Stomach (tissue), 9 donors: ENCODE measurements around the gene VWCE. TPM values are rescaled to one million over a fixed set of nuclear protein-coding genes. Genes with fewer than 3 reads are reported as not detected.
"Not testable (repeated sequence)": the region's sequence is repeated elsewhere in the genome, so short reads cannot be mapped to it uniquely, and the experiment has no call there.

Source experiments
- DNase-seq, 2 donors: peaks; one replicate each; pipeline versions ENCODE4 v3.0.0 to v3.0.0-alpha.2; 2013 to 2019
- H3K27ac ChIP-seq, 5 donors: fragments of 200-600 bp in 4 of 5; sonication (generic) in 4 of 5; one replicate each; pipeline ENCODE4 v1.5.1; 2013 to 2019; ENCODE audit warnings: mild to moderate bottlenecking in 1 of 5, moderate library complexity in 1 of 5
- H3K27me3 ChIP-seq, 3 donors: fragments of 200-600 bp; sonication (generic); one replicate each; pipeline ENCODE4 v1.5.1; 2017 to 2019; ENCODE audit warnings: mixed run types in 1 of 3
- H3K36me3 ChIP-seq, 4 donors: fragments of 200-600 bp; sonication (generic); 1 replicate in 3 of 4; 2 replicates in 1 of 4; pipeline ENCODE4 v1.5.1; 2016 to 2019
- H3K4me1 ChIP-seq, 4 donors: fragments of 200-600 bp; sonication (generic); one replicate each; pipeline ENCODE4 v1.5.1; 2016 to 2019
- H3K4me3 ChIP-seq, 4 donors: fragments of 200-600 bp; sonication (generic) in 3 of 4; one replicate each; pipeline ENCODE4 v1.5.1; 2016 to 2019; ENCODE audit warnings: mild to moderate bottlenecking in 1 of 4
- H3K9me3 ChIP-seq, 4 donors: fragments of 200-600 bp; sonication (generic); one replicate each; pipeline ENCODE4 v1.5.1; 2016 to 2019
- EP300 ChIP-seq: sonication (generic); formaldehyde crosslinking; IDR thresholded peaks from one replicate; pipeline ENCODE4 v1.6.1; 2017; ENCODE audit warnings: antibody characterized with exemption
- POLR2A ChIP-seq, 4 donors: fragments of 450-650 bp; IDR thresholded peaks; one replicate each; pipeline ENCODE4 v1.6.1; 2016; ENCODE audit warnings: antibody characterized with exemption in 4 of 4, control low read depth in 2 of 4, mild to moderate bottlenecking in 1 of 4, moderate library complexity in 1 of 4
- POLR2AphosphoS5 ChIP-seq, 3 donors: sonication (generic); formaldehyde crosslinking; IDR thresholded peaks; one replicate each; pipeline ENCODE4 v1.6.1; 2016; ENCODE audit warnings: antibody characterized with exemption in 3 of 3
- WGBS, 5 donors: extraction: QIAGEN DNeasy Blood & Tissue Kit in 3 of 5; methylation state at CpG; one replicate each; pipeline versions ENCODE4 v1.1.5 to v1.1.7; 2013 to 2018; 5-methylcytosine and 5-hydroxymethylcytosine counted together
- intact Hi-C: fragments of 100-400 bp; cut with DNase I; formaldehyde crosslinking; loops from one replicate; pipeline ENCODE4 v1.15.1; 2023; ENCODE audit warnings: low total_unique reads
- polyA plus RNA-seq, 3 donors: library from polyadenylated mRNA; stranded (reverse); fragments of 200-250 nt; gene quantifications; one replicate each; pipeline ENCODE4 v1.2.3, GENCODE V29; 2013
- total RNA-seq, 5 donors: library from RNA; depleted of rRNA; stranded (reverse); fragments of >200 nt; gene quantifications; one replicate each; pipeline versions ENCODE4 v1.1.0 to v1.2.3, GENCODE V29; 2014 to 2016
- TF ChIP-seq, protein P1 (sequence below), 7 experiments: fragments of 450-650 bp in 4 of 7; fragments of 200-600 bp in 3 of 7; sonication (generic) in 3 of 7; IDR thresholded peaks; one replicate each; pipeline ENCODE4 v1.5.1; 2016 to 2019; ENCODE audit warnings: antibody characterized with exemption in 7 of 7, control low read depth in 2 of 7, mild to moderate bottlenecking in 1 of 7
- donor health status: healthy with polysubstance abuse.
- donor health status: Bipolar disorder and iron deficiency.
- donor health status: healthy.

Gene VWCE
- total and polyA plus RNA-seq, 8 donors, result 0.45 to 4.6 (median 1.1) TPM; not detected in 2

DNA sequence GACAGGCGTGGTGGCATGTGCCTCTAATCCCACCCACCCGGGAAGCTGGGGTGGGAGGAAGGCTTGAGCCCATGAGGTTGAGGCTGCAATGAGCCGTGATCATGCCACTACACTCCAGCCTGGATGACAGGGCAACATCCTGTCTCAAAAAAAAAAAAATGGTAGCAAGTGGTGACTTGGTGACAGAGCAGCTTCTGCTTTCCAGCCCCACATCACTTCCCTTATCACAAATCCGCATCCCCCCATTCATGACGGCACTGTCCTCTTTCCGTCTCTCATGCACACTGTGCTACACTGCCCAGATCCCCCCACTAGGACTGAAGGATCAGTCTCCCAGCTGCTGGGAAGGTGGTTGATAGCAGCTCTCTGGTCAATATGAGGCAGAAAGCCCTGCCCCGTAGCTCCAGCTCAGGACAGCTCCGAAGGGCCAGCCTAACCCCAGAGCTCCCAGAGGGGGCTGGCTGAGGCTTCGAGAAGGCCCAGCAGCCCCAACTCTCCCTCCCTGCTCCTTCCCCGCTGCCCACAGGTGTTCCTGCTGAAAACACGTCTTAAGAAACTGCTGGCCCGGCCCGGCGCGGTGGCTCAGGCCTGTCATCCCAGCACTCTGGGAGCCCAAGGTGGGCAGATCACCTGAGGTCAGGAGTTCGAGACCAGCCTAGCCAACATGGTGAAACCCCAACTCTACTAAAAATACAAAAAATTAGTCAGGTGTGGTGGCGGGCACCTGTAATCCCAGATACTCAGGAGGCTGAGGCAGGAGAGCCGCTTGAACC, 38.2 kb downstream of the VWCE start:
- Histone ChIP-seq H3K36me3 (no peaks in the 10 kb centered on the region), H3K4me3 (no peak overlapping the region), H3K27ac (no peak overlapping the region), H3K4me1 (no peaks in the 10 kb centered on the region), H3K27me3 (no peaks in the 10 kb centered on the region), H3K9me3 (no peaks in the 10 kb centered on the region)
- TF ChIP-seq POLR2A (IDR thresholded peaks at IDR 0.05) (no peak), POLR2AphosphoS5 (IDR thresholded peaks at IDR 0.05) (no peak), EP300 (no peak)
- TF ChIP-seq, protein P1, sequence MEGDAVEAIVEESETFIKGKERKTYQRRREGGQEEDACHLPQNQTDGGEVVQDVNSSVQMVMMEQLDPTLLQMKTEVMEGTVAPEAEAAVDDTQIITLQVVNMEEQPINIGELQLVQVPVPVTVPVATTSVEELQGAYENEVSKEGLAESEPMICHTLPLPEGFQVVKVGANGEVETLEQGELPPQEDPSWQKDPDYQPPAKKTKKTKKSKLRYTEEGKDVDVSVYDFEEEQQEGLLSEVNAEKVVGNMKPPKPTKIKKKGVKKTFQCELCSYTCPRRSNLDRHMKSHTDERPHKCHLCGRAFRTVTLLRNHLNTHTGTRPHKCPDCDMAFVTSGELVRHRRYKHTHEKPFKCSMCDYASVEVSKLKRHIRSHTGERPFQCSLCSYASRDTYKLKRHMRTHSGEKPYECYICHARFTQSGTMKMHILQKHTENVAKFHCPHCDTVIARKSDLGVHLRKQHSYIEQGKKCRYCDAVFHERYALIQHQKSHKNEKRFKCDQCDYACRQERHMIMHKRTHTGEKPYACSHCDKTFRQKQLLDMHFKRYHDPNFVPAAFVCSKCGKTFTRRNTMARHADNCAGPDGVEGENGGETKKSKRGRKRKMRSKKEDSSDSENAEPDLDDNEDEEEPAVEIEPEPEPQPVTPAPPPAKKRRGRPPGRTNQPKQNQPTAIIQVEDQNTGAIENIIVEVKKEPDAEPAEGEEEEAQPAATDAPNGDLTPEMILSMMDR (IDR thresholded peaks at IDR 0.05), result no peak
- intact Hi-C loops, result no loop called here
- DNase-seq, result no peak
- whole genome bisulfite sequencing, 5 donors, result 90 to 92% (median 91%) methylated on average over 18 of the region's 18 CpGs

DNA sequence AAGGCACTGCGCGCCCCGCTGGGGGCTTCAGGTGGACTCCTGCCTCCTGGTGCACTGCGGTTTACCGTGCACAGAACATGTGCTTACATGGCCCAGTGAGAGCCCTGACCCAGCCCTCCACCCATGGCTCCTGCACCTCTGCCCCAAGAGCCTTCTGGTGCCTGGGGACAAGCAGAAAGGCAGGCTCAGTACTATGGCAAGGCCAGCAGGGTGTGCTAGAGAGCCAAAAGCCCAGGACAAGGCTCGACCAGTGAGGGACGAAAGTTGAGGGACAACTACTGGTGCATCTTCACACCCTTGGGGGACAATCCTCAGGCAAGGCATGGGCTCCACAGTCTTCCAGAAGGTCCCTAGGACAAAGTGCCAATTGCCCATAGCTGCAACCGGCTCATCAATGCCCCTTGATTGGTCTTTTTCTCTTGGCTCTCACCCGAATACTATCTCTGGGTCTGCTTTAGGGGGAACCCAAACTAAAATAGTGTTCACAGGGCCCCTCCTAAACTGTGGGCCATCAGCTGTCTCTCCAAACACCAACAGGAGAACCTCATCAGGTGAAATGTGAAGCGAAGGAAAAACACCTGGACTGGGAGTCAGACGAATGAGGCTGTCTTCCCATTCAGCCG, 40.6 kb downstream of the VWCE start:
- DNase-seq, result peak; percentile 68 to 82
- no peak overlapping the region for H3K27ac ChIP-seq
- TF ChIP-seq POLR2AphosphoS5 (IDR thresholded peaks at IDR 0.05) (peak in 1 of 3 donors; percentile 49), EP300 (no peak), POLR2A (IDR thresholded peaks at IDR 0.05) (no peak)
- TF ChIP-seq, protein P1 (IDR thresholded peaks at IDR 0.05), result peak in 5 of 7 experiments; percentile 75 to 82 (median 78)
- H3K4me3 ChIP-seq, result no peak overlapping the region
- H3K4me1 ChIP-seq, result no peaks in the 10 kb centered on the region
- WGBS, 5 donors, result 48 to 54% (median 50%) methylated on average over 12 of the region's 12 CpGs
- no peaks in the 10 kb centered on the region for H3K27me3 ChIP-seq
- intact Hi-C loops, result no loop called here
- no peaks in the 10 kb centered on the region for H3K36me3 ChIP-seq
- H3K9me3 ChIP-seq, result no peaks in the 10 kb centered on the region

DNA sequence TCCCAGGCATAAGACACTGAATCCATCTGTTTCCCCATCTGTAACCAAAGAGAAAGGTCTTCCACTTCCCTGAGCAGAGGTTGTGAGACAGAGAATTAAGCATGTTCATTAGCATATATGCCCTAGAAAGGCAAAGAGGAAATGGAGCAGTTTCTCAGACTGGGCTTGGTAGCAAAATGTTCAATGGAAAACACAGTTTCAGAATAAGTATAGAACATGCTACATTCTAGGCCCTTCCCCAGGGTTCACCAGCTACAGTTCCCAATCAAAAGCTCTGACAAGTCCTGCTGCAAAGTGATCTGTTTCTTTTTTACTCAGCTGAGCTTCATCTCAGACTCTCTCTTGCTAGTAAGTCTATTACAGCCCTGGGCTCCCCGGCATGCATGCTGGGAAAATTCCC, 42.8 kb downstream of the VWCE start:
- 44 to 71% (median 58%) methylated on average over 1 of the region's 1 CpG for WGBS, 5 donors

DNA sequence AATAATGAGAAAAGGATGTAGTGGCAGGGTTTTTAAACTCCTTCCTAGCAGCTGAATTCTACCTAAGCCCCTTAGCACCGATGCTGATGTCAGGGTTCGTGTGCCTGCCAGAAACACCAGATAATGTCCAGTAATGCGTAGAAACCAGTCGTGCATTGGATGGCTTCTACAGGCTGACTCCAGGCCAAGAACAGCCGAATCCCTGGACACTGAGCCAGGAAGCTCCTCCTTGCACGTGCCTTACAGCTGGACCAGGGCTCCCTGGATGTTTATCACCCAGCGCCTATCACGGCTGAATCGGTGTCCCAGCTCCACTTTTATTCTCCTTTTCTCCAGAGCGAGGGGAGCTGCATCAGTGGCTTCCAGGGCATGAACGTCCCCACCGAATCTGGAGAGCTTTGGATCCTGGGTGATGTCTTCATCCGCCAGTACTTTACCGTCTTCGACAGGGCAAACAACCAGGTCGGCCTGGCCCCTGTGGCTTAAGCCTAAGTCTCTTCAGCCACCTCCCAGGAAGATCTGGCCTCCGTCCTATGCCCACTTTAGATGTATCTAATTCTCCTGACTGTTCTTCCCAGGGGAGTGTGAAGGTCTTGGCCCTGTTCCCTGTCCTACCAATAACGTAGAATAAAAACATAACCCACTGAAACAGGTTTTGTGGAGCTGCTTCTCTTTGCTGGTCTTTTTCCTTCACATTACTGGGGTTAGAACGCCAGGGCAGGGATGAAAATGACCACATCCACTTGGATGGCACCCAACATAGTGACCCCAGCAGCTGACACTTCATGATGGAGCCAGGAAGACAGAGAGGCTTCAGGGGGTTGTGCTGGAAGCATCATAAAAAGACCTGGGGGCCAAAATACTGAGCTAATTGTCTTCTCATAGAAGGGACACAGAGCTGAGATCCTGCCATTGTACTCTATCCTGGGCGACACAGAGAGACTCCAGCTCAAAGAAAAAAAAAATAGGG, 44.0 kb downstream of the VWCE start:
- DNase-seq, result peak in 1 of 2 donors; percentile 61
- H3K27me3 ChIP-seq, intact Hi-C loops, H3K27ac ChIP-seq, H3K4me3 ChIP-seq, H3K9me3 ChIP-seq, H3K4me1 ChIP-seq, H3K36me3 ChIP-seq: not testable (repeated sequence)
- WGBS, 5 donors, result 51 to 62% (median 60%) methylated on average over 20 of the region's 20 CpGs

More for the DNA sequence above, 42.8 kb downstream of the VWCE start:
- DNase-seq, H3K4me1 ChIP-seq, H3K4me3 ChIP-seq, H3K27ac ChIP-seq, intact Hi-C loops, H3K36me3 ChIP-seq, H3K9me3 ChIP-seq, H3K27me3 ChIP-seq: not testable (repeated sequence)

DNA sequence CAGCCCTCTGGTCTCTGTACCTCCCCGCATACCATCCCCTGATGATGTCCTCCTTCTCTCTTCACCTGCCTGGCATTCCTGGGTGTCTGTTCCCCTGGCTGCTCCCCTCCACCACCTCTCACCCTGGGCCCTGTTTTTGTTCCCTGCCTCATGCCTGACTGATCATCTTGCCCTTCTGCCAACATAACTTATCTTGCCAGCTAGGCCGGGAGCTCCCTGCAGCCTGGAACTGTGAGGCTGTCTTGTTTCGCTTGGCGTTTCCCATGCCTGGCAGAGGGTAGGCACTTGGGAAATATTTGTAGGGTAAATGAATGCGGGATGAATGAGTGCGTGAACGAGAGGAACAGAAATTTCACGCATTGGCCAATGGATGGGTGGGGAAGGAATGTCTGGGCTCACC, 45.9 kb downstream of the VWCE start:
- H3K9me3 ChIP-seq, H3K27me3 ChIP-seq, H3K4me1 ChIP-seq, H3K27ac ChIP-seq, intact Hi-C loops, H3K4me3 ChIP-seq, H3K36me3 ChIP-seq, DNase-seq: not testable (repeated sequence)
- 68 to 79% (median 78%) methylated on average over 8 of the region's 8 CpGs for WGBS, 5 donors

DNA sequence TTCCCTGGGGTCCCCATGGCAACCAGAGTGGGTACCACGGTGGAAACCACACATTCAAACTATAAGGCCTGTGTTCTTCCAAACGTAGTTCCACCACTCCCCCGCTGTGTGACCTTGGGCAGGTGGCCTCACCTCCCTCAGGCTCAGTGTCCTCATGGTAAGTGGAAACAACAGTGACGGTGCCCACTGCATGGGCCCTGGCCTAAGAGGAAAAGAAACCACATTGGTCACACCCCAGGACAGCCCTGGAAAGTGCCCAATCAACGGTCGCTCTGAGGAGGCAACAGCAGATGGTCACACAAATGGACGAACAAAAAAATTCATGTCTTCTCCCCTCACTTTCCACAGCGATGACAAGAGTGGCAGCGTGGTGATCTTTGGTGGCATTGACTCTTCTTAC, 47.0 kb downstream of the VWCE start:
- WGBS, 5 donors, result 69 to 89% (median 80%) methylated on average over 8 to 9 of the region's 9 CpGs
- H3K9me3 ChIP-seq, H3K27ac ChIP-seq, H3K36me3 ChIP-seq, H3K4me3 ChIP-seq, H3K4me1 ChIP-seq, H3K27me3 ChIP-seq, intact Hi-C loops, DNase-seq: not testable (repeated sequence)

DNA sequence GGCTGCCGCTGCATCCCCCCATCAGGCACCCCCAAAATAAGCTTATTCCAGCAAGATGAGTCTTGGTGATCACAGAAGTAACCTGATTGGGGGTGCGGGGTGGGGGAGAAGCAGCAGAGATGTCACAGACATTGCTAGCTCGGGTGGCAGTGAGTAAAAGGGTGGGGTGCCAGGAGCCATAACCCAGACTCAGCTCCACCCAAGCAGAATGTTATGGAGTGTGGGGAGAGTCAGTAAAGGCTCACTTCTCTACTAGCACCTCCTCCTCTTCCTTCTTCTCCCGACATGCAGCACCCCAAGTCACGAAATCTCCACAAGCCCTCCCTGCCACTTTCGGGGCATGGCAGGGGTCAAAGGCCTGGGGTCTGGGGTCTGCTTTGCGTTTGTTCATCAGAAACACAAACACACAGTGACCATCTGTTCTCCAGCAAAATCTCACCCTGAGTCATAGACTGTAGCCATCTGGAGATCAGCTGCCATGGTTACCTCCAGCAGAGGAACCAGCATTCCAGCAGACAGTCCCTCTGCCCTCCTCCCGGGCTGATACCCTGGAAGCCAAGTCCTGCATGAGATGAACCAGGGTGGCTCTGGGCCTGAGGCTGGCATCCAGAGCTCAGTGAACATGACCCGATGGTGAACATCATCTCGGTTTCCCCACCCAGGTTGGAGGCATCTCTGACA, 49.7 kb downstream of the VWCE start:
- H3K4me1 ChIP-seq, result not testable (repeated sequence)

DNA sequence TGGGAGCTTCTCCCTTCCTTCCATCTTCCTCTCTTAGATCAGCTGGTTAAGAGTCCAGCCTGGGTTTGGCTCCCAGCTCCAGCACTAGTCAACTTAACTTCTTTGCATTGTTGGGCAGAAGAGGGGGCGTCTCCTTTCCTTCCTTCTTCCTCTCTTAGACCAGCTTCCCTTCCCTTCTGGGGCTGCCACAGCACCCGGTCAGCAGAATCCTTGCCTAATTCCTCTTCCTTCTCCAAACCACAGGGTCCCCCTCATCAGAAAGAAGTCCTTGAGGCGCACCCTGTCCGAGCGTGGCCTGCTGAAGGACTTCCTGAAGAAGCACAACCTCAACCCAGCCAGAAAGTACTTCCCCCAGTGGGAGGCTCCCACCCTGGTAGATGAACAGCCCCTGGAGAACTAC, 53.6 kb downstream of the VWCE start:
- H3K4me1 ChIP-seq, H3K4me3 ChIP-seq, DNase-seq, H3K36me3 ChIP-seq, intact Hi-C loops, H3K27me3 ChIP-seq, H3K27ac ChIP-seq, H3K9me3 ChIP-seq: not testable (repeated sequence)
- WGBS, 5 donors, result no CpG with 5 or more reads among the region's 5 CpGs

More for the DNA sequence above, 49.7 kb downstream of the VWCE start:
- H3K36me3 ChIP-seq, H3K27ac ChIP-seq, DNase-seq, H3K4me3 ChIP-seq, H3K27me3 ChIP-seq, H3K9me3 ChIP-seq, intact Hi-C loops: not testable (repeated sequence)
- no CpG with 5 or more reads among the region's 10 CpGs for WGBS, 5 donors
